Measurements from ENCODE around the gene MFNG. TPM values are rescaled to one million over a fixed set of nuclear protein-coding genes. Genes with fewer than 3 reads are reported as not detected.
A peak's percentile ranks its signal among the peaks of the same experiment; 100 is the strongest.

MFNG gene
- total RNA-seq, 1 experiment from 2014 or later = 4.5 TPM

DNA sequence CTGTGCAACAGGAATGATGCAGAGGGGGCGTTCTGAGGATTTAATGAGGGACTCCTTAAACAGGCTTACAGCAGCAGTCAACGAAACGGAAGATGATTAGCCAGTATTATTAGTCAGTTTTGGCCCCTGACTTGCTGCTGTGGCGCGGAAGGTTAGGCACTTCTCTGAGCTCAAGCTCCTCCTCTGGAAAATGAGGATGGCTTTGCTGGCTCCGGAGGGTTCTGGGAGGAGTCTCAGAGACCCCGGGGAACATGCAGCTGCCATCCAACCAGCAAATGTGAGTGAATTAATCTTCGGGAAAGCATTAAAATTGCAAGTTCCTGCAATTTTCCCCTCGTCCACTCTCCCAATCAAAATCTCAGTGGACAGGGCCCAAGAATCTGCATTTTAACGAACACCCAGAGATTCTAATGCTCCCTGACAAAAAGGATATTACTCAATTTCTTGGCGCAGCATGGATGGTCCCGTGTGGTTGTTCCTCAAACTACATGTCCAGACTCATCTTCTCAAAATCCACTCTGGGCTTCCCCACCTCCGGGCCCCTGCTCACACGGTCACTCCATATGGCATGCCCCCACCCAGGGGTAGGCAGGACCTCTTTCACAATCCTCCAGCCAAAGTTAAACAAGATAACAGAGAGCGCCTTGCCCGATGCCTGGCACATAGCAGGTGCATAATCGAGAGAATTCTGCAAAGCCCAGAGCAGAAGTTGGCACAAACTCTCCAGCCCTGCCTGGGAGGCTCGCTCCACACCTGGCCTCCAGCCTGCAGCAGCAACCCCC lies 65.3 kb downstream of the MFNG start:
- H3K4me2 ChIP-seq (ENCODE audit: low read length) = peak overlapping the region; percentile 85
- DNase-seq (ENCODE audit: low read depth, low spot score) (no peak), ATAC-seq (peak; percentile 32)
- H3K27ac ChIP-seq (ENCODE audit: low read depth, low read length) = peak overlapping the region; percentile 48; the same call in 1 of the 2 replicates
- CTCF ChIA-PET = no interaction called here
- no peaks in the 10 kb centered on the region for H3K27me3 ChIP-seq (ENCODE audit: insufficient read depth, low read length)
- peaks cover 93% of the 10 kb centered on the region for H3K79me2 ChIP-seq (ENCODE audit: insufficient read depth, low read length)
- no TSS peak for BruUV-seq (replicated peaks)
- RAD21 ChIA-PET (ENCODE audit: low non-redundant PET in 1 of 2, low total read pairs in 2 of 2, uncharacterized antibody in 2 of 2, unreplicated experiment in 2 of 2) = no interaction called here
- no peaks in the 10 kb centered on the region for H4K20me1 ChIP-seq (ENCODE audit: insufficient read depth)
- intact Hi-C loops (cut with micrococcal nuclease) = no loop called here
- peaks cover 6 to 50% of the 10 kb centered on the region in 2 experiments; a peak in 3 of 4 replicates for H3K4me1 ChIP-seq (ENCODE audit: control insufficient read depth in 1 of 2, insufficient read depth in 2 of 2, low read length in 2 of 2)
- peak overlapping the region; percentile 44 to 59 for H3K4me3 ChIP-seq (replicated peaks in 1 of 2; ENCODE audit: low read depth in 1 of 2, low read length in 2 of 2)
- H3K9me2 ChIP-seq (ENCODE audit: insufficient read depth) = no peaks in the 10 kb centered on the region
- H3K9ac ChIP-seq (ENCODE audit: low read length) = peak overlapping the region; percentile 58
- POLR2A ChIA-PET = no interaction called here
- H3K9me3 ChIP-seq (ENCODE audit: control insufficient read depth in 1 of 2, insufficient read depth in 1 of 2, low read depth in 1 of 2, low read length in 2 of 2) = no peaks in the 10 kb centered on the region
- no peaks in the 10 kb centered on the region; a peak in 1 of 4 replicates for H3K36me3 ChIP-seq (ENCODE audit: control insufficient read depth in 1 of 2, insufficient read depth in 2 of 2, low read length in 2 of 2)
- H2AFZ ChIP-seq (ENCODE audit: low read depth, low read length, poor library complexity, severe bottlenecking) = no peak overlapping the region
- TF ChIP-seq CEBPB (IDR thresholded peaks at IDR 0.05; ENCODE audit: low read depth) (no peak), POLR2AphosphoS5 (IDR thresholded peaks at IDR 0.05; ENCODE audit: low read depth, low read length) (no peak), EZH2 (IDR thresholded peaks at IDR 0.05) (no peak), FOSL1 (IDR thresholded peaks at IDR 0.05; ENCODE audit: low read depth) (no peak), CBX3 (IDR thresholded peaks at IDR 0.05; ENCODE audit: low read depth) (no peak), YY1 (IDR thresholded peaks at IDR 0.05; ENCODE audit: extremely low read depth, insufficient replicate concordance, low read depth, low read length) (no peak), ZFX (IDR thresholded peaks at IDR 0.05) (no peak), POLR2A (IDR thresholded peaks at IDR 0.05; ENCODE audit: borderline replicate concordance, extremely low read depth, insufficient read depth, insufficient read length) (no peak), ELF1 (IDR thresholded peaks at IDR 0.05; ENCODE audit: borderline replicate concordance, low read depth) (no peak), ZNF274 (IDR thresholded peaks at IDR 0.05; ENCODE audit: low read depth, low read length) (no peak), EGR1 (IDR thresholded peaks at IDR 0.05; ENCODE audit: low read depth) (no peak), SRF (IDR thresholded peaks at IDR 0.05; ENCODE audit: low read depth) (no peak), JUND (IDR thresholded peaks at IDR 0.05) (no peak), EZH2phosphoT487 (IDR thresholded peaks at IDR 0.05; ENCODE audit: borderline replicate concordance) (no peak), CTCF (IDR thresholded peaks at IDR 0.05 in 2 of 3, conservative IDR thresholded peaks at IDR 0.05 in 1 of 3; ENCODE audit: borderline replicate concordance in 1 of 3, insufficient read depth in 1 of 3, low read depth in 2 of 3, low read length in 2 of 3) (no peak; a peak in 1 of 6 replicates), SIN3A (IDR thresholded peaks at IDR 0.05; ENCODE audit: low read depth) (no peak)
- TF ChIP-seq, protein P1, sequence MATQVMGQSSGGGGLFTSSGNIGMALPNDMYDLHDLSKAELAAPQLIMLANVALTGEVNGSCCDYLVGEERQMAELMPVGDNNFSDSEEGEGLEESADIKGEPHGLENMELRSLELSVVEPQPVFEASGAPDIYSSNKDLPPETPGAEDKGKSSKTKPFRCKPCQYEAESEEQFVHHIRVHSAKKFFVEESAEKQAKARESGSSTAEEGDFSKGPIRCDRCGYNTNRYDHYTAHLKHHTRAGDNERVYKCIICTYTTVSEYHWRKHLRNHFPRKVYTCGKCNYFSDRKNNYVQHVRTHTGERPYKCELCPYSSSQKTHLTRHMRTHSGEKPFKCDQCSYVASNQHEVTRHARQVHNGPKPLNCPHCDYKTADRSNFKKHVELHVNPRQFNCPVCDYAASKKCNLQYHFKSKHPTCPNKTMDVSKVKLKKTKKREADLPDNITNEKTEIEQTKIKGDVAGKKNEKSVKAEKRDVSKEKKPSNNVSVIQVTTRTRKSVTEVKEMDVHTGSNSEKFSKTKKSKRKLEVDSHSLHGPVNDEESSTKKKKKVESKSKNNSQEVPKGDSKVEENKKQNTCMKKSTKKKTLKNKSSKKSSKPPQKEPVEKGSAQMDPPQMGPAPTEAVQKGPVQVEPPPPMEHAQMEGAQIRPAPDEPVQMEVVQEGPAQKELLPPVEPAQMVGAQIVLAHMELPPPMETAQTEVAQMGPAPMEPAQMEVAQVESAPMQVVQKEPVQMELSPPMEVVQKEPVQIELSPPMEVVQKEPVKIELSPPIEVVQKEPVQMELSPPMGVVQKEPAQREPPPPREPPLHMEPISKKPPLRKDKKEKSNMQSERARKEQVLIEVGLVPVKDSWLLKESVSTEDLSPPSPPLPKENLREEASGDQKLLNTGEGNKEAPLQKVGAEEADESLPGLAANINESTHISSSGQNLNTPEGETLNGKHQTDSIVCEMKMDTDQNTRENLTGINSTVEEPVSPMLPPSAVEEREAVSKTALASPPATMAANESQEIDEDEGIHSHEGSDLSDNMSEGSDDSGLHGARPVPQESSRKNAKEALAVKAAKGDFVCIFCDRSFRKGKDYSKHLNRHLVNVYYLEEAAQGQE (IDR thresholded peaks at IDR 0.05; ENCODE audit: low read depth) = no peak

Measured in HCT116 (cell line).